EL (cell line): ENCODE measurements around the gene APCDD1L.

ENCODE experiments used
- DNase-seq: peaks from one replicate; pipeline ENCODE4 v3.0.0-alpha.2; 2016

The APCDD1L gene

DNA sequence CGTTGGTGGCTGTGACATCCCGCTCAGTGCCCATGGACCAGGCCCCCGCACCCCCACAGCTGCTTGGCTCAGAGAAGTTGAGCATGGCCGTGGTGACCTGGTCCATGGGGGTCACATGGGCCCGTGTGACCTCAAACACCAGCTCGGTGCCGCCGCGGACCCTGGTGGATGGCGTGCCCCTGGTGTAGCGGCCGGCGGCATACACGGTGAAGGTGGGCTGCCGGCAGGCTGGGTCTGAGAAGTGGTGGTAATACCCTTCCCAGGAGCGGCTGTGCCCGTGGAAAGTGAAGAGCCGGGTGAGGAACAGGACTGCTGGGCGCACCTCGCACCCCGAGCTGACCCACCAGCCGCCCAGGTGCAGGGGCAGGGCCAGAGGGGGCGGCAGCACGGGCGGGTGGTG is 54.1 kb downstream of the APCDD1L start:
- DNase-seq: no peak

DNA sequence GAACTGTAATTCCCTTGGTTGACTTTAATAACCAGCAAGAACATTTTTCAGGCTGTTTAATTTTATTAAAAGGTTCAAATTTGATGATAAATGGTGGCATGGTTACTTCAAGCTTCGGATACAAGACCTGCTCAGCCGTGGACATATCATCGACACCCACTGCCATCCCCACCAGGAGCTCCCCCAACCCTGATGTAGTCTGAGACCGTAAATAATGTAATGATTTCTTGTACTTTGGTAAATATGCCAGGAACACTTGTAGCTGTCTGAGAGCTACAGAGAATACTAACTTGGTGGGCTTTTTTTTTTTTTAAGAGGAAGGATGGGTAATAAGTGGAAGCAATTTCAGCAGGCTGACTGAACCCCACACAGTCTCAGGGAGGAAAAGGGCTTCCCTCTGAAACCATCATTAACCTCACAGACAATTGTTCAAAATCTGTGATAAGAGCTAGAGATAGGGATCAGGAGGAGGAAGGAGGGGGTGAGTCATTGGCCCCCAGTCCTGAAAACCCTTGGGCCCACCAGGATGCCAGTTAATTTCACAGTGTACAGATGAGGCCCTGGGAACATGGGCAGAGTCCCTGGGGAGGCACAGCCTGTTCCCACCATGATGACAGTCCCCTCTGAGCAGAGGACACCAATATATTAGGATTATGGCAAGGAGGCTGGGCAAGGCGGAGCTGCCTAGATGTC is 56.0 kb downstream of the APCDD1L start:
- DNase-seq: no peak

DNA sequence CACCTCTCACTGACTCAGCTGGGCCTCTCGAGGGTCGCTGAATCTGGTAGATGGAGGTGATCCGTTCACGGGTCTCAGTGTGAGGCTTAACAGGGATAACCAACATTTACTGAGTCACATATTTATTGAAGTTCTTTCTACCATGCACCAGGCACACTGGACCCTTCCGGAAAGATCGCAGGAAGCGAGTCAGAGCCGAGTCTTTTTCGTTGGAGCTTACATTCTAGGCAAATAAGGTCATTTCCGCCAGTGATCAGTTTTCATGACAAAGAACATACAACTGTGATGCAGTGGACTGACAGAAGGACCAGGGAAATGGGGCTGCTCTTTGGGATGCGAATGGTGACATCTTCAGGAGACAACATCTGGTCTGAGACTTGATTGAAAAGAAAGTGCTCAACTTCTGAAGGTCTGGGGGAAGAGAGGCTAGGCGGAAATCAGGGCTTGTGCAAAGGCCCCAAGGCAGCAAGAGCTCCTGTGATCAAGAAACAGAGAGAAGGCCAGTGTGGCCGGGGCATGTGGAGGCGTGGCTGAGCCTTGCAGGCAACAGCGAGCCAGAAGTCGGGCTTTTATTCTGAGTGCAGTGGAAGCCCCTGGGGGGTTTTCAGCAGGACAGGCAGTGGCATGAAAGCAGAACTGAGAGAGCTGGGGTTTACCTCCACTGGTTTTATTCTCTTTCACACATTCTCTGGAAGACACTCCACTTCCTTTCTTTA is 56.7 kb downstream of the APCDD1L start:
- peak; percentile 76 for DNase-seq

DNA sequence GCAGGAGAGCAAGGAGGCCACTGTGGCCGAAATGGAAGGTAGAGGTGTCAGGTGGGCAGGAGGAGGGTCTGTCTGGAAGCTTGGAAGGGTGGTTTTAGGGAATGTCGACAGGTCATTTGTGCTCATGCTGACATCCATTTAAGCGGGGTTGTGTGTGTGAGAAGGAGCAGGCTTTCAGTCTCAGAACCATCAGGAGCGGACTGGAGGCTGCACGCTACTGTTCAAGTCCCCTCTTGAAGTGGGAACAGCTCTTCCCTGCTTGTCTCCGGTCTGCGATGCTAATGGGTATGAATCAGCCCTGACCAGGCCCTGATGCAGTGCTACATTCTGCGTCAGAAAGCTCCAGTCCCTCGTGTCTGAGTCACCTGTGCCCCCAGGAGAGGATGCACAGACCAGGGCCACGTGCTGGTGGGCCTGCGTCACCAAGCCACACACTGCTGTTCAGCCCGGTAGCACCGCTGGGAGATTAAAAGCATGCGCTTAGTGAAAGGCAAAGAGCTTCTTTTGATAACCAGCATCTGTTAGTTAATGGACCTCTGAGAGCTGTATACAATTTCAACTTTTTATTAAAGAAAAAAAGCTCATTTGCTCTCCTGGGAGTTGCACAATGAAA is 58.0 kb downstream of the APCDD1L start:
- DNase-seq: peak; percentile 92

DNA sequence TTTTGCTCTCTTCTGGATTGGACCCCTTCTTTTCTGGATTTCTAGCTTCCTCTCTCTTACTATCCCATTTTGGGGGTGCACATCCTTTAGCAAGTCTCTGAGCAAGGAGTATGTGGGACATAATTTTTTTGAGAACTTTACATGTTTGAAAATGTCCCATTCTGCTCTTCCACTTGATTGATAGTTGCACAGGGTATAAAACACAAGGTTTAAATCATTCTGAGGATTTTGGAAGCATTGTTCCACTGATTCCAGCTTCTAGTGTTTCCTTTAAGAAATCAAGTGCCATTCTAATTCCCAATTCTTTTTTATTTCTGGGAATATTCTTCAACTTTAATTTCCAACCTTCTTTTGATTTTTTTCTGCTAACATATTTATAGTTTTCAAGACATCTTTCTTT is 60.7 kb downstream of the APCDD1L start:
- DNase-seq: no peak

DNA sequence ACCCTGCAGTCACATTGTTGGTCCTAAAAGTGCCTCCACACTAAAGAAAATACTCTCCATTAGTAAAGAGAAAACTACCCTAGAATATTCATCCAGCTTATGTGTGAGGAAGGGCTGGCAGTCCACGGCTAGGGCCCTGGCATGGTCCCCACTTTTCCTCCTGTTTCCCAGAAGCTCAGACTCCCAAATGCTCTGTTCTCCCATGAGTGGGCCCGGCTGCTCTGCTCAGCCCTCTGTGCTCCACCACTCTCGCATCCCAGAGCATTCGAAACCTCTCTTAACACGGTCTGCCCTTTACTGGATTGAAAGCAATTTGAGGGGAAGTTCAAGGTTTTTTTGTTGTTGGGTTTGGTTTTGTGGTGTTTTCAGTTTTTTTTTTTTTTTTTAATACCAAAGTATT is 61.8 kb downstream of the APCDD1L start:
- no peak for DNase-seq

DNA sequence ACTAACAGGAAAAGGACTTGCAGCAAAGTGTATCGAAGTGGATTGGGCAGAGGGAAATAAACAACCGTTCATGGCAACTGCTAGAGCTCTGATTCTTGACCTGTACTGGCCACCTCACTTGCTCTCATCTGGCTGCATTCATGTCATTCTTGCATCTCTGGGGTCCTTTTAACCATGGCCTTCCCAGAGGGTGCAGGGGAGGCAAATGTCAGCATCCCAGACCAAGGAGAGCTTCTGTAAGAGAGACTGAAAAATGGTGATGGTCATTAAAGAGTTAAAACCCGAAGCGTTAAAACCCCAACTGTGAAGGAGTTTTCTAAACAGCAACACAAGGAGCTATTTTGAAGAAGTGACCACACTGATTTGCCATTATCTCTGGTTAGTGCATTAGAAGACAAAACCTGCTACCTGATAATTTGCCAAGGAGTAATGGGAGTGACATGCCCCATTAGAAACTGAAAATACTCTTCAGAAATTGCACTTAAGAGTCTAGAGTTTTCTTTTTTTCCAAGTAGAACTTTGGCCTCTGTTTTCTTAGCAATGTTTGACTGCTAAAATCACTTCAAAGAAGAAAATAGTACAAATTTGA is 62.4 kb downstream of the APCDD1L start:
- no peak for DNase-seq

DNA sequence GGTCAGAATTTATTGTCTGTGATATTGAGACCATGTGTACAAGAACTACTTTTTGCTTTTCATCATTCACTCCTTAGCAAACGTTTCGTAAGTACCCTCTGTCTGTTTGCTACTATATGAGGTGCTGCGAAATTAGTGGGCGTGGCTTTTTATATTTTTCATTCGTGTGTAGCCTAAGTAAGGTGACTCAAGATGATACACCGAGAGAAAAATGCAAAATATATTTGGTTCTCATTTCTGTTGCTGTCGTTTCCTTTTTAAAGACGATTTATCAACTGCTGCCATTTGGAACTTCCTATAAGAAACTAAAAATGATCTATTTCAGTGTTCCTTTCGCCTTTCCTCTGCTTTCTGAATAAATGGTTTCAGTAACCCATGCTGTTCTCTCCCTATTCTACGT is 64.9 kb downstream of the APCDD1L start:
- peak; percentile 43 for DNase-seq

DNA sequence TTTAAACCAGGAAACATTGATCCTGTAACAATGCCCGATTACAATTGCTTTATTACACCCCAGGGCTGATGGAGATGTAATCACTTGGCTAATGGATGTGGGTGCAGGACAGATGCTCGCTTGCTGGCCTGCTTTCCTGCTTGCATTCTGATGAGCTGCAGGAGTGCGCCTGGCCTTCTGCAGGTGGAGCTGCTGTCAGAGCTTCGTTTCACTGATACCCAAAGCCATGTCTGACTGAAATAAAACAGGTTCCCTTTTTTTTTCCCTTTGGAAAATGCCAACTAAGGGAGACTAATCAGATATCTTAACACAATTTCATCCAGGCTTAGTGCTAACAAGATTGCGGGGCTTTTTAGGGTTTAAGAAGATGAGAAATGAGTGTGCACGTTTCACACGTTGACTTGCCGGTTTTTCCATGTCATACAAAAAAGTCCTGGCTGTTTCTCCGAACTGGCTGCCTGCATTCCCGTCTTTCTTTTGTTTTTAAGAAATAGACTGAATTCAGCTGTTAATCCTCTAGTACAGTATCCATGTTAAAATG is 65.4 kb downstream of the APCDD1L start:
- no peak for DNase-seq

DNA sequence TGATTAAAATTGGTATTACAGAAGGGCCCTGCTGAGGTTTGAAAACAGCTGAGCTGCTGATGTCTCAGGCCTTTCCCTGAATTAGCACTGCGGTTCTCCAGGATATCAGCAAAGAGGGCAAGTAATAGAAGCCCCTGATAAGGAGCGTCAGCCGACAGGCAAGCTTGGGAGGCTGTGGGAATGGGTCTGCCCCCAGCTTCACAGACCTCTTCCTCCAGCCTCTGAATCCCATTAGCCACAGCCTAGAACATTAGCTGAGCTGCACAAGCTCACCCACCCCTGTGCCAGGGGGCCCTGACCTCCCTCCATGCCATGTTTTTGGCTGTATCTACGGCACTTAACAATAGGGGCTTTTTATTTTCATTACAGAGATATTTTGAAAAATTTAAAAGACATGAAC is 66.2 kb downstream of the APCDD1L start:
- DNase-seq: no peak

DNA sequence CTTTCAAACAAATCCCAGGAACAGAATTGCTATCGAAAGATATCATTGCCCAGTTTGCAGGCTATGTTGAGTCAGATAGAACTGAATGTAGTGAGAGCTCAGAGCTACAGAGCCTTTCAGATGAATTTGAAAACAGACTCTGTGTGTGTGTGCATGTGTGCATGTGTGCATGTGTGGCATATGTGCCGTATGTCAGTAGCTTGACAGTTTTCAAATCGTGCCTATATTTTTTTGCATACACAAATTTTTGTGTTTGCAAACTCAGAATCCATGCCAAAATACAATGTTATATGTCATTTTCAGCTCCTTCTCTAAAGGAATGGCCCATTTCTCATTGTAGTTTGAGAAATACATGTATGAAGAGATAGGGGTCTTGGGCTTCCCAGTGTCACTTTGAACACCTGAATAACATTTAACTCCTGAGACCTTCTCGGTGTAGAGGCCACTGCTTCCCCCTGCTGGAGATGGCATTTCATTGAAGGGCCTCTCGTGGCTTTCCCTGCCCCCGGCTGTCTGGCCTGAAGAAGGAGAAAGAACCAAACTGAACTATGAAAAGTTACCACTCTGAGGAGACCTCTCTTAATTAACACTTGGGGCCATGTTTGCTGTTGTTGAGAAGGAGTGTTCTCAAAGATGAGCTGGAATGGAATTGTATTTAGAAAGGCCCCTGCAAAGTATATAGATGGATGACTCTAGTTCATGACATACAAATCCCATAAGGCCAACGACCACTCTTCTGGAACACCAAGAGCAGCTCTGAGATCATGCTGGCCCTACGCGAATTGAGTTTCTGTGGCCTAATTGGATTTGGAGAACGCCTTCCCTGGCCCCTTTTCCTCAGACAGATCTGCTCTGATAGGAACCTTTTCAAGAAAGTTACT is 67.4 kb downstream of the APCDD1L start:
- peak; percentile 55 for DNase-seq

DNA sequence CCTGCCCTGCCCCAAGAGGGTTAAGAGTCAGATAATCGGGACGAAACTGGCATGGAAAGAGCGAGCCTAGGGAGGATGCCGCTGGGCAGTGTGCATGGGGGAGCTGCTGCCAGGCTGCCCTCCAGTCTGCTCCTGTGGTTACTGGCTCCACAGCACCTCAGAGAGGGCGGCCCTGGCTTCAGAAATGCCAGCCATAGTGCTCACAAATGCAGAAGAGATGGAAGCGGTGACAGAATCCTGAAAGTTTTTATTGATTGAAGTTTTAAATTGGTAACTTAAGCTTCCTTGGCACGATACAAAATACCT is 68.3 kb downstream of the APCDD1L start:
- DNase-seq: no peak

DNA sequence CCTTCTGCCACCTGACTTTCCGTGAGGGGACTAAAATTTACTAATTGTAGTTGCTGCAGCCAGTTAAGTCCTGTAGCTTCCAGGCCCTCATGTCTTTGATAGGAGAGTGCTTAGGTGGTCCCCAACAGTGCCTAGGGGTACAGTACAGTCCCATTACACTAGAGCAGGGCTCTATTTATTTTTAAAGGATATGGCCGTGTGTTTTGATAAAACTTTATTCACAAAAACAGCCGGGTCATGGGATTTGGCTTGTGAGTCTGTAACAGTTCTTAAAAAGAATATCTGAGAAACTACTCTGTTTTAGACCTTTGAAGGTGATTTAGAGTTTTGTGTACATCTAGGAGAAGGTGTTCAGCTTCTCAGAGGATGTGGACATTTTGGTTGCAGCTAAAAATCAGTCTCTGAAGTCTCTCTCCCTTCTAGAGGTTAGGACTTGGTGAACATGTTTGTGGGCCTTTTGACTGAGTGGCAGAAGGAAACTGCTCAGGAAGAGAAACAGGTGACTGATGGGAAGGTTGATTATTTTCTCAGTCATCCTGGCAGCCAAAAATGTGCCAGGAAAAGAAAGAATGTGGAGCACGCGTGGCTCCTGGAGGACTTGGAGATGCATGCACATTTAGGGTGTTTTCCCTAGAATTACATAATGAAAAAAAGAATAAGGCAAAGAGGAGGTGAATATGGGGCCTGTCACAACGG is 68.8 kb downstream of the APCDD1L start:
- DNase-seq: no peak

DNA sequence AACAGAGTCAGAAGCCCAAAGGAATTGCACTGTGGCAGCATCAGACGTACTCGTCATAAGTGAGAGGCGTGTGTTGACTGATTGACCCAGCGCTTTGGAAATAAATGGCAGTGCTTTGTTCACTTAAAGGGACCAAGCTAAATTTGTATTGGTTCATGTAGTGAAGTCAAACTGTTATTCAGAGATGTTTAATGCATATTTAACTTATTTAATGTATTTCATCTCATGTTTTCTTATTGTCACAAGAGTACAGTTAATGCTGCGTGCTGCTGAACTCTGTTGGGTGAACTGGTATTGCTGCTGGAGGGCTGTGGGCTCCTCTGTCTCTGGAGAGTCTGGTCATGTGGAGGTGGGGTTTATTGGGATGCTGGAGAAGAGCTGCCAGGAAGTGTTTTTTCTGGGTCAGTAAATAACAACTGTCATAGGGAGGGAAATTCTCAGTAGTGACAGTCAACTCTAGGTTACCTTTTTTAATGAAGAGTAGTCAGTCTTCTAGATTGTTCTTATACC is 70.4 kb downstream of the APCDD1L start:
- no peak for DNase-seq

DNA sequence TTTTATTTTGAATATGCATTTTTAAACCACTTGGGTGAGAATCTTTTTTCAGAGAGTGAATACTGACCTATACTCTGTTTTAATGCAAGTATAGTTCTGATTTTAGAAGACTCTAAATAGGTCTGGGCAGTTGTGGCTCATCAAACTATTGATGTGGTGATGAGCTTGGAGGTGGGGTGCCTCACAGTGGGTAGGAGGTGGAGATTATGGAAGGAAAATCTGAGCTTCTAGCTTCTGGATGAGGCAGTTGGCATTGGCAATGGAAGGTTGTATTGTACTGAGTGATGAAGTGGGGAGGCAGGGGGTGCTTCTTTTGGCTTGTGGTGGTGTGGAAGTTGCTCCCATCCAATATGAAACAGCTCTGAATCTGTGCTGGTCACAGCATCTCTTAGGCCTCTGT is 73.5 kb downstream of the APCDD1L start:
- DNase-seq: no peak

DNA sequence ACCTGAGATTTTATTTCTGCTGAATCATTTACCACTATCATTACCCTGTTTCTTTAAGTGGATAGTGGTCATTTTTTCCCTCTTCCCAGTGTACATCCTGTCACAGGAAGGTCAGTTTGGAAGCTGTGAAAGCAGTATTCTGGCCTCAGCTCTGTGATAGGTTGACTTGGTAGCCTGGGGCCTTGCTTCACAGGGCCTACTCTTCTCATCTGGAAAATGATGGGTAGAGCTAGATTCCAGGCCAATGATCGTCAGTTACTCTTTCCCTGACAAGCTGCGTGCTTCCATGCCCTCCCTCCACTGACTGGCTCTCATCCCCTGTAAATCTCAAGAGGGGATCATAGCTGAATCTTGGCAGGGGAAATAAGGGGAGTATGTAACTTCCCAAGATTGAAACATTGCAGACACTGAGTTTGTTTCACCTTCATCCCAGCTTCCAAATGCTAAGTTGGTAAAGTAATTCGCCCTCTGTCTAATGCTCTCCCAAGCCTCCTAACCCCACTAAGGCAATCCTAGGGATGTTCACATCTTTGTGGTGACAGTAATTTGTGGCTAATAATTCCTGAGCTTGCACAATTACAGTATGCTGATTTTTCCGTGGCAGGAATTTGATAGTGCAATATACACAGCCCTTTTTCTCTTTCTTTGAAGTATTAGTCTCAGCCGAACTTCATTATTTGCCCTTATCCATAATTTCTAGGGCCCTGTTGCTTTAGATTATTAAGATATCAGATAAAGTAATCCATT is 75.0 kb downstream of the APCDD1L start:
- no peak for DNase-seq

DNA sequence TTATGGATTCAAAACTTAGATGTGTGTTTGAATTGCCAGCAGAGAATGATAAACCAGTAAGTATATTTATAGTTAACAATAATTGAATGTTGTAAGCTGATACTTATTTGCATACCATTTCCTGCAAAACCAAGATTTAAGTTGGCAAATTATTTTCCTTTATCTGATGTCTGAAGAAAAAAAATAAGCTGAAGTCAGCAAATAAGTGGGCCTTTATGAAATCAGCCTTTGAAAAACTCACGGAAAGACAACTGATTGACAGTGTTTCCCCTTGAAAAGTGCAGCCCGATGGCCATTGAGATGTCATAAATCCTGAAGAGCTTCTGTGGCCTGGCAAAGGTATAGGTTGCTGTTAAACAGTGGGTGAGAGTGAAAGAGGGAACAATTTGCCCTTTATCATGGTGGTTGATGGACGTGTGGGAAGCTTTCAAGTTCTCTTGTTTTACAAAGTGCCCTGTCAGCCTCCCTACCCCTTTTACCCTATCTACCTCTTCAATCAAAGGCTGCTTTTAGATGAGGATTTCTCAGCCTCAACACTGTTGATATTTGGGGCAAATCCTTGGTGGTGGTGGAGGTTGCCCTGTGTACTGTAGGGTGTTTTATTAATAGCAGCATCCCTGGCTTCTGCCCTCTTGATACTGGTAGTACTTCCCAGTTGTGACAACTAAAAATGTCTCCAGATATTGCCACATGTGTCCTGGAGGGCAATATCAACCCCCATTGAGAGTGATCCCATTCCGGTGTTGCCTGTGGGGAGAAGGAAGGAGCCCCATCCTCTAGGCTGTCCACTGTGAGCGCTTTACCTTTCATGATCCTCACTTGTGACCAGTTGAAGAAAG is 76.0 kb downstream of the APCDD1L start:
- DNase-seq: no peak

DNA sequence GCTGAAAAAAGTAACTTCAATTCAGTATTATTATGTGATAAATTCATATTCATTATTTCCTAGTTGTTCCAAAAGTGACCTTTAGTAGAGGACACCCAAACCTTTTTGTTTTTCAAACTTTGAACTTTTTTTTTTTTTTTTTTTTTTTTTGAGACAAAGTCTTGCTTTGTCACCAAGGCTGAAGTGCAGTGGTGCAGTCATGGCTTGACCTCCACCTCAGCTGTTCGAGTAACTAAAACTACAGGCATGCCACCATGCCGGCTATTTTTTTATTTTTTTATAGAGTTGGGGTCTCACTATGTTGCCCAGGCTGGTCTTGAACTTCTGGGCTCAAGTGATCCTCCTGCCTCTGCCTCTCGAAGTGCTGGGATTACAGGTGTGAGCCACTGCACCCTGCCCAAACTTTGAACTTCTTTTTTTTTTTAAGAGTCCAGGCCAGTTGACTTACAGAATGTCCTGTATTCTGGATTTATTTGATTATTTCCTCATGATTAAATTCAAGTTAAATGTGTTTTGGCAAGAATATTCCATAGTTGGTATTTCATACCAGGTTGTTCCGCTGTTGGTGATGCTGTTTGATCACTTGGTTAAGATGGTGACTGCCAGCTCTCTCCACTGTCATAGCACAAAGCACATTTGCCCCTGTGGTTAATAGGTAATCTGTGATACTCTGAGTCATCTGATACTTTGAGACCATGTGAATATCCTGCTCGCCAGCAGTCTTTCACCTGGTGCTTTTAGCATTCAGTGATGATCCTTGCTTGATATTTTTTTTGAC is 78.1 kb downstream of the APCDD1L start:
- DNase-seq: no peak

DNA sequence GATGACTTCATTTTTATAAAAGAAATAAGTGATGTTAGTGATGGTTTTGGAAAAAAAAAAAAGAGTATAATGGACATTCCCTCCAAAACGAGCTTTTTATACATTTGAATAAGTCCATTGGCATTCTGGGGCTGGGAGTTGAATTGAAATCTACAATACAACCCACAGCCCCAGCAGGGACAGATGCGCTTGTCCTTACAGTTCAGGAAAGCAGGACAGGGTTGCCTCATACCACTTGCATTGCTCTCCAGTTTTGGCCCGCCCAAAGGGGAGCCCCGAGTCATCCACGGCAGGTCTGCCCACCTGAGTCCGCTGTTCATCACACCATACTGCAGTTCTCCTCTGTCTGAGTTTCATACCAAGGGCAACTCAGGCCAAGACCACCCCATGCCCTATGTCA is 80.0 kb downstream of the APCDD1L start:
- no peak for DNase-seq
